ENCODE results near the gene C11orf24. TPM values are rescaled to one million over a fixed set of nuclear protein-coding genes. Genes with fewer than 3 reads are reported as not detected.

The C11orf24 gene
- total and polyA plus RNA-seq, 2 donors (not counting 1 experiment from before 2014, with no cell fraction given) = 88.6 to 94.2 TPM

DNA sequence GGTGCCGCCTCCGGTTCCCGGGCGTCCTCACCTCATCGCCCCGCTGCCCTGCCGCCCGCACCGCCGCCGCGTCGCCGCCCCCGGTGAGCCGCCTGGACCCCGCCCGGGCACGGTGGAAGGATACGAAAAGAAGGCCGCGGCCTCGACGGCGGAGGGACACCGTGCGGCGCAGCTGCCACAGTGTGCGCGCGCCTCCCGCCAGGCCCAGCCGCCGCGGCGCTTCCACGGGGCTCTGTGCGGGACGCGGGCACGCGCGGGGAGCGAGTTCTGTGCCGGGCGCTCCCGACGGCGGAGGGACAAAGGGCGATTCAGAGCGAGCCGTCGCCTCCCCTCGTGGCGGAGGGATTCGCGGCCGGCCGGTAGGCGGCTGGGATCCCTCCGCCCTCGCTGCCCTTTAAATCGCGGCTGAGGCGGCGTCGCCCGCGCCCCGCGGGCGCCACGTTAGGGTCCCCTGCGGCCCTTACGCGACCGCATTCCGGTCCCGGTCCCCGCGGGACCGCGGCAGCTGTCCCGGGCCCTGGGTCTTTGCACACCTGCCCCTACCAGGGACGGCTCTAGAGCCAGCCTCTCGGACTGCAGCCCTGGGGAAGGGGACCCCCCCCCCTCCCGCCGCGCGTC is 58.1 kb downstream of the C11orf24 start:
- no peaks in the 10 kb centered on the region for H3K9me3 ChIP-seq (ENCODE audit: control extremely low read depth in 1 of 3, control insufficient read depth in 2 of 3, insufficient read depth in 1 of 3, low read length in 2 of 3)
- intact Hi-C loops (cut with micrococcal nuclease) = loop anchor here (1.0 to 10.0 kb wide), 4 partner anchors 43 to 179 kb away; partner anchors contain the start of genes CHKA, NDUFS8 and TCIRG1
- no peaks in the 10 kb centered on the region for H3K9me3 Mint-ChIP-seq (ENCODE audit: insufficient read depth)
- H3K4me3 Mint-ChIP-seq = peak overlapping the region; percentile 93
- peaks cover 46% of the 10 kb centered on the region for H3K79me2 ChIP-seq (ENCODE audit: control insufficient read depth, insufficient read depth, low read length)
- H3K4me3 ChIP-seq (ENCODE audit: control extremely low read depth in 1 of 5, extremely low read depth in 1 of 5, insufficient read depth in 1 of 5, low read depth in 2 of 5, low read length in 4 of 5) = peak overlapping the region; percentile 39 to 97 (median 82)
- H4K20me1 ChIP-seq (ENCODE audit: control insufficient read depth, insufficient read depth, low read length, poor library complexity, severe bottlenecking) = peaks cover 22% of the 10 kb centered on the region
- no peaks in the 10 kb centered on the region for H3K27me3 Mint-ChIP-seq
- H3K27ac ChIP-seq (ENCODE audit: low read length in 2 of 2) = peak overlapping the region; percentile 51 to 91
- POLR2A ChIA-PET = interaction anchor here (0.5 to 3.0 kb wide), 2 partner anchors 10 to 58 kb away, joined by 8 to 11 read pairs; partner anchors contain the start of gene C11orf24
- peaks cover 47 to 49% of the 10 kb centered on the region in 2 donors for H3K4me1 ChIP-seq (ENCODE audit: control insufficient read depth in 2 of 2, insufficient read depth in 2 of 2, low read length in 2 of 2)
- CTCF ChIA-PET = no interaction called here
- H2AFZ ChIP-seq (ENCODE audit: insufficient read depth, low read depth, low read length, poor library complexity, severe bottlenecking) = peak overlapping the region; percentile 94
- under 1% methylated on average over 85 of the region's 90 CpGs for WGBS (ENCODE audit: insufficient coverage)
- DNase-seq = peak; percentile 98
- peak; percentile 50 for ATAC-seq (ENCODE audit: low read depth)
- TF ChIP-seq, protein P1, sequence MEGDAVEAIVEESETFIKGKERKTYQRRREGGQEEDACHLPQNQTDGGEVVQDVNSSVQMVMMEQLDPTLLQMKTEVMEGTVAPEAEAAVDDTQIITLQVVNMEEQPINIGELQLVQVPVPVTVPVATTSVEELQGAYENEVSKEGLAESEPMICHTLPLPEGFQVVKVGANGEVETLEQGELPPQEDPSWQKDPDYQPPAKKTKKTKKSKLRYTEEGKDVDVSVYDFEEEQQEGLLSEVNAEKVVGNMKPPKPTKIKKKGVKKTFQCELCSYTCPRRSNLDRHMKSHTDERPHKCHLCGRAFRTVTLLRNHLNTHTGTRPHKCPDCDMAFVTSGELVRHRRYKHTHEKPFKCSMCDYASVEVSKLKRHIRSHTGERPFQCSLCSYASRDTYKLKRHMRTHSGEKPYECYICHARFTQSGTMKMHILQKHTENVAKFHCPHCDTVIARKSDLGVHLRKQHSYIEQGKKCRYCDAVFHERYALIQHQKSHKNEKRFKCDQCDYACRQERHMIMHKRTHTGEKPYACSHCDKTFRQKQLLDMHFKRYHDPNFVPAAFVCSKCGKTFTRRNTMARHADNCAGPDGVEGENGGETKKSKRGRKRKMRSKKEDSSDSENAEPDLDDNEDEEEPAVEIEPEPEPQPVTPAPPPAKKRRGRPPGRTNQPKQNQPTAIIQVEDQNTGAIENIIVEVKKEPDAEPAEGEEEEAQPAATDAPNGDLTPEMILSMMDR (IDR thresholded peaks at IDR 0.05) = no peak
- TF ChIP-seq EZH2 (IDR thresholded peaks at IDR 0.05; ENCODE audit: borderline replicate concordance, insufficient read depth, low read depth, low read length, poor library complexity, severe bottlenecking) = no peak
- H3K4me1 Mint-ChIP-seq = peaks cover 46% of the 10 kb centered on the region
- peaks cover 0 to 6% (median 0%) of the 10 kb centered on the region in 4 experiments for H3K27me3 ChIP-seq (replicated peaks in 1 of 4; ENCODE audit: control extremely low read depth in 1 of 4, control insufficient read depth in 3 of 4, insufficient read depth in 4 of 4, low read length in 3 of 4)
- peak overlapping the region; percentile 91 for H3K9ac ChIP-seq (ENCODE audit: low read length)
- H3K4me2 ChIP-seq (replicated peaks; ENCODE audit: low read depth, low read length, poor library complexity, severe bottlenecking) = peak overlapping the region; percentile 95
- peak overlapping the region; percentile 92 for H3K27ac Mint-ChIP-seq
- no peaks in the 10 kb centered on the region for H3K36me3 ChIP-seq (replicated peaks in 1 of 2; ENCODE audit: control extremely low read depth in 1 of 2, control insufficient read depth in 1 of 2, extremely low read depth in 1 of 2, insufficient read depth in 2 of 2, low read length in 1 of 2)

DNA sequence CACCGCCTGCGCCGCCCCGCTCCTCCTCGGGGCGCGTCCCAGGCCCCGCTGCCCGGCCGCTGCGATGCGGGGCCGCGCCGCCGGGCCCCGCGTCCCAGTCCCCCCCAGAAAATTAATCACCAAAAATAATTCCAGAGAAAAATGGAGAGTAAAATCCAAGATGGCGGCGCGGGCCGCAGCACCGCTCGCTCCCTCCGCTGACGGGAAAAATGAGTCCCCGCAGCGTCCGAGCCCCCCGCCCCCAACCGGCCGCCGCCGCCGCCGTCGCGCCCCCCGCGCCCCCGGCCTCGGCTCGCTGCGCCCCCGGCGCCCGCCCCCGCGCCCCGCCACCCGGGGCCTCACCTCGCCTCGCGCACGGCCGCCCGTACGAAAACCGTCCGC is 58.6 kb downstream of the C11orf24 start, which contains the start of gene KMT5B:
KMT5B (minus strand) TSS at position 162 of the 381 bp plus-strand sequence. CDS start 23,220 bp downstream, outside the sequence.
- H3K36me3 ChIP-seq (replicated peaks in 1 of 2; ENCODE audit: control extremely low read depth in 1 of 2, control insufficient read depth in 1 of 2, extremely low read depth in 1 of 2, insufficient read depth in 2 of 2, low read length in 1 of 2) = no peaks in the 10 kb centered on the region
- H3K4me3 ChIP-seq (ENCODE audit: control extremely low read depth in 1 of 5, extremely low read depth in 1 of 5, insufficient read depth in 1 of 5, low read depth in 2 of 5, low read length in 4 of 5) = peak within 1 kb of the TSS; percentile 75 to 97 (median 88)
- WGBS (ENCODE audit: insufficient coverage) = 0% methylated on average over 57 of the region's 60 CpGs
- Mint-ChIP-seq H3K4me3 (peak within 1 kb of the TSS; percentile 93), H3K27me3 (no peaks in the 10 kb centered on the region), H3K27ac (peak within 1 kb of the TSS; percentile 94), H3K9me3 (ENCODE audit: insufficient read depth) (no peaks in the 10 kb centered on the region), H3K4me1 (peaks cover 50% of the 10 kb centered on the region)
- H3K27me3 ChIP-seq (replicated peaks in 1 of 4; ENCODE audit: control extremely low read depth in 1 of 4, control insufficient read depth in 3 of 4, insufficient read depth in 4 of 4, low read length in 3 of 4) = peaks cover 0 to 6% (median 0%) of the 10 kb centered on the region in 4 experiments
- peak within 1 kb of the TSS; percentile 95 for H3K4me2 ChIP-seq (replicated peaks; ENCODE audit: low read depth, low read length, poor library complexity, severe bottlenecking)
- ChIA-PET POLR2A (interaction anchor here (0.6 to 3.0 kb wide), 3 partner anchors 9 to 59 kb away, joined by 3 to 11 read pairs (median 4); partner anchors contain the start of gene C11orf24), CTCF (interaction anchor here (0.5 to 0.6 kb wide), 2 partner anchors 202 to 1635 kb away, joined by 3 read pairs; no protein-coding TSS in a partner anchor)
- H3K9me3 ChIP-seq (ENCODE audit: control extremely low read depth in 1 of 3, control insufficient read depth in 2 of 3, insufficient read depth in 1 of 3, low read length in 2 of 3) = no peaks in the 10 kb centered on the region
- H3K79me2 ChIP-seq (ENCODE audit: control insufficient read depth, insufficient read depth, low read length) = peaks cover 52% of the 10 kb centered on the region
- peaks cover 28% of the 10 kb centered on the region for H4K20me1 ChIP-seq (ENCODE audit: control insufficient read depth, insufficient read depth, low read length, poor library complexity, severe bottlenecking)
- peaks cover 48 to 53% of the 10 kb centered on the region in 2 donors for H3K4me1 ChIP-seq (ENCODE audit: control insufficient read depth in 2 of 2, insufficient read depth in 2 of 2, low read length in 2 of 2)
- peak; percentile 12 for ATAC-seq (ENCODE audit: low read depth)
- H3K27ac ChIP-seq (ENCODE audit: low read length in 2 of 2) = peak within 1 kb of the TSS; percentile 51 to 91
- peak within 1 kb of the TSS; percentile 94 for H2AFZ ChIP-seq (ENCODE audit: insufficient read depth, low read depth, low read length, poor library complexity, severe bottlenecking)
- H3K9ac ChIP-seq (ENCODE audit: low read length) = peak within 1 kb of the TSS; percentile 98
- TF ChIP-seq, protein P1 (IDR thresholded peaks at IDR 0.05) = no peak
- TF ChIP-seq EZH2 (IDR thresholded peaks at IDR 0.05; ENCODE audit: borderline replicate concordance, insufficient read depth, low read depth, low read length, poor library complexity, severe bottlenecking) = no peak
- intact Hi-C loops (cut with micrococcal nuclease) = loop anchor here (2.0 to 10.0 kb wide), 3 partner anchors 44 to 178 kb away; partner anchors contain the start of genes NDUFS8 and TCIRG1
- DNase-seq = no peak
